SK-N-SH (cell line): ENCODE results near the gene TRMU. TPM values are rescaled to one million over a fixed set of nuclear protein-coding genes. Genes with fewer than 3 reads are reported as not detected.

Source experiments
- CTCF ChIA-PET: fragments of 300-600, 350-600 bp; formaldehyde crosslinking; extraction: SDS; loops from one replicate; lab custom pipeline; 2021; lab: Yijun Ruan, JAX
- POLR2A ChIA-PET: fragments of 350-600 bp; sonication (Branson Sonifier 250); formaldehyde crosslinking; extraction: SDS; loops from one replicate; lab custom pipeline; 2020; ENCODE audit warnings: antibody characterized with exemption, inconsistent platforms; lab: Yijun Ruan, JAX
- DNase-seq: peaks from one replicate; pipeline ENCODE4 v3.0.0; 2012
- H2AFZ ChIP-seq: fragments of 200-600 bp; sonication (generic); 2 replicates; pipeline ENCODE4 v1.8.1; 2016; ENCODE audit warnings: antibody characterized with exemption, mild to moderate bottlenecking, low read depth
- H3F3A ChIP-seq: fragments of 200-600 bp; sonication (generic); replicated peaks from 2 replicates; pipeline ENCODE3; 2016; ENCODE audit warnings: antibody characterized with exemption, mild to moderate bottlenecking; ENCODE audit not compliant: insufficient read depth
- H3K27ac ChIP-seq, 2 experiments: fragments of 200-500 bp in 1 of 2; fragments of 200-600 bp in 1 of 2; sonication (Bioruptor generic) in 1 of 2; sonication (generic), shearing (Covaris generic) in 1 of 2; 2 replicates each; pipeline versions ENCODE4 v1.5.1 to v1.6.1; 2014 to 2016; ENCODE audit warnings: low read depth in 2 of 2, inconsistent platforms in 1 of 2, low read length in 1 of 2, mild to moderate bottlenecking in 1 of 2, mixed read lengths in 1 of 2
- H3K27me3 ChIP-seq: fragments of 200-600 bp; sonication (generic), shearing (Covaris generic); 2 replicates; pipeline ENCODE4 v1.6.1; 2016; ENCODE audit warnings: mixed run types; ENCODE audit not compliant: insufficient read depth
- H3K36me3 ChIP-seq, 2 experiments: fragments of 200-500 bp in 1 of 2; fragments of 200-600 bp in 1 of 2; sonication (Bioruptor generic) in 1 of 2; sonication (generic) in 1 of 2; replicated peaks in 1 of 2; 2 replicates each; pipeline versions ENCODE3 to v1.5.1; 2014 to 2016; ENCODE audit warnings: low read length in 1 of 2, mild to moderate bottlenecking in 1 of 2; ENCODE audit not compliant: insufficient read depth in 2 of 2, control insufficient read depth in 1 of 2
- H3K4me1 ChIP-seq, 2 experiments: fragments of 200-500 bp in 1 of 2; fragments of 200-600 bp in 1 of 2; sonication (Bioruptor generic) in 1 of 2; sonication (generic), shearing (Covaris generic) in 1 of 2; 2 replicates each; pipeline versions ENCODE4 v1.5.1 to v1.6.1; 2014 to 2016; ENCODE audit warnings: low read depth in 1 of 2, low read length in 1 of 2, mixed run types in 1 of 2; ENCODE audit not compliant: insufficient read depth in 2 of 2, control insufficient read depth in 1 of 2
- H3K4me2 ChIP-seq: fragments of 200-600 bp; sonication (generic), shearing (Covaris generic); 2 replicates; pipeline ENCODE4 v1.6.1; 2017; ENCODE audit warnings: mixed run types
- H3K4me3 ChIP-seq, 2 experiments: fragments of 200-500 bp in 1 of 2; fragments of 200-600 bp in 1 of 2; sonication (Bioruptor generic) in 1 of 2; sonication (generic), shearing (Covaris generic) in 1 of 2; 2 replicates each; pipeline versions ENCODE4 v1.5.1 to v1.8.1; 2014 to 2016; ENCODE audit warnings: low read depth in 2 of 2, inconsistent platforms in 1 of 2, low read length in 1 of 2, mild to moderate bottlenecking in 1 of 2, mixed read lengths in 1 of 2, moderate library complexity in 1 of 2
- H3K79me2 ChIP-seq: fragments of 200-600 bp; sonication (generic); 2 replicates; pipeline ENCODE4 v1.8.1; 2017; ENCODE audit warnings: mild to moderate bottlenecking; ENCODE audit not compliant: insufficient read depth
- H3K9ac ChIP-seq: fragments of 200-600 bp; sonication (generic); 2 replicates; pipeline ENCODE4 v1.6.1; 2017; ENCODE audit warnings: mixed run types
- H3K9me2 ChIP-seq: fragments of 200-600 bp; sonication (generic); 2 replicates; pipeline ENCODE4 v1.6.1; 2017; ENCODE audit warnings: mixed run types
- H3K9me3 ChIP-seq: fragments of 200-600 bp; sonication (generic); 2 replicates; pipeline ENCODE4 v1.6.1; 2017; ENCODE audit warnings: mixed run types, mild to moderate bottlenecking, moderate library complexity
- H4K20me1 ChIP-seq: fragments of 200-600 bp; sonication (generic); 2 replicates; pipeline ENCODE4 v1.6.1; 2017; ENCODE audit warnings: mild to moderate bottlenecking, mixed run types; ENCODE audit not compliant: insufficient read depth
- CTCF ChIP-seq: fragments of 200-600 bp; sonication (generic); IDR thresholded peaks from 2 replicates; pipeline ENCODE4 v1.6.1; 2017; ENCODE audit warnings: antibody characterized with exemption, mild to moderate bottlenecking, moderate library complexity
- ELF1 ChIP-seq: IDR thresholded peaks from 2 replicates; pipeline ENCODE4 v1.4.0; 2012
- EP300 ChIP-seq, 2 experiments: IDR thresholded peaks; 2 replicates each; pipeline versions ENCODE4 v1.4.0 to v1.6.1; 2012; ENCODE audit warnings: borderline replicate concordance in 1 of 2, low read depth in 1 of 2, low read length in 1 of 2
- FOXJ3 ChIP-seq: sonication (generic); formaldehyde crosslinking; IDR thresholded peaks from 2 replicates; pipeline ENCODE4 v1.5.1; 2020; ENCODE audit warnings: mild to moderate bottlenecking, missing genetic modification reagents
- FOXM1 ChIP-seq: IDR thresholded peaks from 2 replicates; pipeline ENCODE4 v1.4.0; 2012; ENCODE audit warnings: low read depth, mild to moderate bottlenecking
- GABPA ChIP-seq: IDR thresholded peaks from 2 replicates; pipeline ENCODE4 v1.4.0; 2012; ENCODE audit warnings: low read depth, mild to moderate bottlenecking
- JUND ChIP-seq: IDR thresholded peaks from 2 replicates; pipeline ENCODE4 v1.4.0; 2012
- MEF2A ChIP-seq: IDR thresholded peaks from 2 replicates; pipeline ENCODE4 v1.4.0; 2012; ENCODE audit warnings: low read depth, borderline replicate concordance
- NFIC ChIP-seq: IDR thresholded peaks from 2 replicates; pipeline ENCODE4 v1.4.0; 2012; ENCODE audit warnings: borderline replicate concordance
- NRF1 ChIP-seq: IDR thresholded peaks from 2 replicates; pipeline ENCODE4 v1.6.1; 2012; ENCODE audit warnings: low read depth, mild to moderate bottlenecking, low read length
- POLR2AphosphoS5 ChIP-seq: IDR thresholded peaks from 2 replicates; pipeline ENCODE4 v1.6.1; 2012; ENCODE audit warnings: low read depth, low read length
- RAD21 ChIP-seq: IDR thresholded peaks from 2 replicates; pipeline ENCODE4 v1.6.1; 2012; ENCODE audit warnings: mild to moderate bottlenecking, low read length
- RFX5 ChIP-seq: IDR thresholded peaks from 2 replicates; pipeline ENCODE4 v1.6.1; 2012; ENCODE audit warnings: mild to moderate bottlenecking, improper control_type of control experiment, low read length
- RXRA ChIP-seq: IDR thresholded peaks from 2 replicates; pipeline ENCODE4 v1.4.0; 2012; ENCODE audit warnings: low read depth, mild to moderate bottlenecking, borderline replicate concordance
- SIN3A ChIP-seq: IDR thresholded peaks from 2 replicates; pipeline ENCODE4 v1.6.1; 2012; ENCODE audit warnings: low read depth, mild to moderate bottlenecking, low read length, moderate library complexity, borderline replicate concordance
- TAF1 ChIP-seq: IDR thresholded peaks from 2 replicates; pipeline ENCODE4 v1.6.1; 2012; ENCODE audit warnings: low read depth, mild to moderate bottlenecking, low read length, moderate library complexity, borderline replicate concordance
- TCF12 ChIP-seq: IDR thresholded peaks from 2 replicates; pipeline ENCODE4 v1.4.0; 2012
- TEAD4 ChIP-seq: IDR thresholded peaks from 2 replicates; pipeline ENCODE4 v1.4.0; 2012; ENCODE audit warnings: mild to moderate bottlenecking, borderline replicate concordance; ENCODE audit not compliant: insufficient read depth
- ZBTB33 ChIP-seq: IDR thresholded peaks from 2 replicates; pipeline ENCODE4 v1.4.0; 2012; ENCODE audit warnings: low read depth, borderline replicate concordance
- WGBS: methylation state at CpG from one replicate; pipeline ENCODE4 v1.1.6; 2017; ENCODE audit warnings: low lambda C conversion rate; 5-methylcytosine and 5-hydroxymethylcytosine counted together
- polyA plus RNA-seq, 3 experiments: library from polyadenylated mRNA; depleted of rRNA; stranded (reverse); fragments of >200 nt; gene quantifications; 2 replicates each; pipeline ENCODE4 v1.2.3, GENCODE V29; 2012
- TF ChIP-seq, protein P1 (sequence below): IDR thresholded peaks from 2 replicates; pipeline ENCODE4 v1.4.0; 2012; ENCODE audit warnings: low read depth, borderline replicate concordance
- TF ChIP-seq, protein P2 (sequence below): fragments of 150-350 bp; IDR thresholded peaks from 2 replicates; pipeline ENCODE4 v1.6.1; 2016; ENCODE audit warnings: mild to moderate bottlenecking, low read depth, low read length
- TF ChIP-seq, protein P3 (sequence below): IDR thresholded peaks from 2 replicates; pipeline ENCODE4 v1.4.0; 2012; ENCODE audit warnings: low read depth

Gene TRMU
- polyA plus RNA-seq, 1 of the 3 experiments (the other 2 are of a cell fraction): 47.1 TPM

- H3K4me2 ChIP-seq: no peak overlapping the region
- no peaks in the 10 kb centered on the region for H3F3A ChIP-seq
- no peak overlapping the region for H3K9ac ChIP-seq
- DNase-seq: no peak
- H3K4me3 ChIP-seq: no peak overlapping the region
- H3K4me1 ChIP-seq: no peaks in the 10 kb centered on the region; a peak in 1 of 4 replicates
- 56% methylated on average over 11 of the region's 18 CpGs for WGBS
- H4K20me1 ChIP-seq: no peaks in the 10 kb centered on the region
- H3K9me3 ChIP-seq: no peaks in the 10 kb centered on the region; the same call in 1 of the 2 replicates
- peaks cover 0 to 5% of the 10 kb centered on the region in 2 experiments for H3K36me3 ChIP-seq
- no peaks in the 10 kb centered on the region for H3K27me3 ChIP-seq
- TF ChIP-seq NRF1 (no peak), SIN3A (no peak), RAD21 (no peak), RXRA (no peak), ELF1 (no peak)
- TF ChIP-seq, protein P1, sequence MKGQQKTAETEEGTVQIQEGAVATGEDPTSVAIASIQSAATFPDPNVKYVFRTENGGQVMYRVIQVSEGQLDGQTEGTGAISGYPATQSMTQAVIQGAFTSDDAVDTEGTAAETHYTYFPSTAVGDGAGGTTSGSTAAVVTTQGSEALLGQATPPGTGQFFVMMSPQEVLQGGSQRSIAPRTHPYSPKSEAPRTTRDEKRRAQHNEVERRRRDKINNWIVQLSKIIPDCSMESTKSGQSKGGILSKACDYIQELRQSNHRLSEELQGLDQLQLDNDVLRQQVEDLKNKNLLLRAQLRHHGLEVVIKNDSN: no peak
- TF ChIP-seq, all 33 proteins: peak for 0
- H3K27ac ChIP-seq: no peak overlapping the region
- H3K79me2 ChIP-seq: no peaks in the 10 kb centered on the region
- no peak overlapping the region for H2AFZ ChIP-seq
- CTCF ChIA-PET: interaction anchor here (1.0 to 1.4 kb wide), 2 partner anchors 169 to 170 kb away, joined by 3 to 4 read pairs; no protein-coding TSS in a partner anchor
- POLR2A ChIA-PET: no interaction called here
- H3K9me2 ChIP-seq: no peaks in the 10 kb centered on the region
Measured at GRCh38 chr22:46372686-46373085, 37.2 kb downstream of the TRMU start.

- TF ChIP-seq TEAD4 (no peak), FOXJ3 (CRISPR knock-in tag) (no peak), TCF12 (no peak), POLR2AphosphoS5 (no peak), RAD21 (no peak), JUND (no peak), RFX5 (no peak), NFIC (no peak), CTCF (no peak), NRF1 (no peak), ZBTB33 (no peak), ELF1 (no peak), TAF1 (no peak), FOXM1 (no peak), MEF2A (no peak), GABPA (no peak), EP300 (IDR thresholded peaks at IDR 0.05; ENCODE audit: borderline replicate concordance in 1 of 2, low read depth in 1 of 2, low read length in 1 of 2) (no peak)
- TF ChIP-seq, protein P2, sequence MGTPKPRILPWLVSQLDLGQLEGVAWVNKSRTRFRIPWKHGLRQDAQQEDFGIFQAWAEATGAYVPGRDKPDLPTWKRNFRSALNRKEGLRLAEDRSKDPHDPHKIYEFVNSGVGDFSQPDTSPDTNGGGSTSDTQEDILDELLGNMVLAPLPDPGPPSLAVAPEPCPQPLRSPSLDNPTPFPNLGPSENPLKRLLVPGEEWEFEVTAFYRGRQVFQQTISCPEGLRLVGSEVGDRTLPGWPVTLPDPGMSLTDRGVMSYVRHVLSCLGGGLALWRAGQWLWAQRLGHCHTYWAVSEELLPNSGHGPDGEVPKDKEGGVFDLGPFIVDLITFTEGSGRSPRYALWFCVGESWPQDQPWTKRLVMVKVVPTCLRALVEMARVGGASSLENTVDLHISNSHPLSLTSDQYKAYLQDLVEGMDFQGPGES: no peak
- TF ChIP-seq, protein P3, sequence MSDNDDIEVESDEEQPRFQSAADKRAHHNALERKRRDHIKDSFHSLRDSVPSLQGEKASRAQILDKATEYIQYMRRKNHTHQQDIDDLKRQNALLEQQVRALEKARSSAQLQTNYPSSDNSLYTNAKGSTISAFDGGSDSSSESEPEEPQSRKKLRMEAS: no peak
- no CpG with 5 or more reads among the region's 8 CpGs for WGBS
- DNase-seq: no peak
- H4K20me1 ChIP-seq: no peaks in the 10 kb centered on the region
- H3F3A ChIP-seq: no peaks in the 10 kb centered on the region
- H3K9ac ChIP-seq: no peak overlapping the region
- peaks cover 0 to 5% of the 10 kb centered on the region in 2 experiments for H3K36me3 ChIP-seq
- H3K27me3 ChIP-seq: no peaks in the 10 kb centered on the region
- no peaks in the 10 kb centered on the region for H3K79me2 ChIP-seq
- ChIA-PET CTCF (interaction anchor here (1.0 to 1.4 kb wide), 2 partner anchors 169 to 170 kb away, joined by 3 to 4 read pairs; no protein-coding TSS in a partner anchor), POLR2A (no interaction called here)
- no peaks in the 10 kb centered on the region for H3K9me2 ChIP-seq
- no peak overlapping the region for H2AFZ ChIP-seq
- H3K4me2 ChIP-seq: no peak overlapping the region
- H3K4me1 ChIP-seq: no peaks in the 10 kb centered on the region; a peak in 1 of 4 replicates
- H3K9me3 ChIP-seq: no peaks in the 10 kb centered on the region; the same call in 1 of the 2 replicates
- no peak overlapping the region for H3K4me3 ChIP-seq
- no peak overlapping the region for H3K27ac ChIP-seq
Measured at GRCh38 chr22:46373159-46373558, 37.6 kb downstream of the TRMU start.
